Measurements from ENCODE around the gene CDH15. TPM values are rescaled to one million over a fixed set of nuclear protein-coding genes. Genes with fewer than 3 reads are reported as not detected.

CDH15 gene
- total and polyA plus RNA-seq, 11 donors = 0.16 to 0.32 (median 0.18) TPM; not detected in 8

GRCh38 chr16:89175280-89176146 lies 4.0 kb downstream of the CDH15 start:
- H3K4me3 ChIP-seq = no peak overlapping the region
- no peak for TF ChIP-seq CTCF (IDR thresholded peaks at IDR 0.05)
- no peak for TF ChIP-seq POLR2A (IDR thresholded peaks at IDR 0.05)
- no peak overlapping the region for H3K27ac ChIP-seq
- ATAC-seq (no peak), DNase-seq (no peak)
- H3K27me3 ChIP-seq = peaks cover 0 to 48% (median 9%) of the 10 kb centered on the region in 9 donors
- intact Hi-C loops (cut with DNase I) = no loop called here
- H3K36me3 ChIP-seq = no peaks in the 10 kb centered on the region
- WGBS, 4 donors = 49 to 59% (median 53%) methylated on average over 14 to 20 of the region's 20 CpGs
- peaks cover 0 to 14% (median 7%) of the 10 kb centered on the region in 12 donors for H3K4me1 ChIP-seq
- H3K9me3 ChIP-seq = no peaks in the 10 kb centered on the region

DNA sequence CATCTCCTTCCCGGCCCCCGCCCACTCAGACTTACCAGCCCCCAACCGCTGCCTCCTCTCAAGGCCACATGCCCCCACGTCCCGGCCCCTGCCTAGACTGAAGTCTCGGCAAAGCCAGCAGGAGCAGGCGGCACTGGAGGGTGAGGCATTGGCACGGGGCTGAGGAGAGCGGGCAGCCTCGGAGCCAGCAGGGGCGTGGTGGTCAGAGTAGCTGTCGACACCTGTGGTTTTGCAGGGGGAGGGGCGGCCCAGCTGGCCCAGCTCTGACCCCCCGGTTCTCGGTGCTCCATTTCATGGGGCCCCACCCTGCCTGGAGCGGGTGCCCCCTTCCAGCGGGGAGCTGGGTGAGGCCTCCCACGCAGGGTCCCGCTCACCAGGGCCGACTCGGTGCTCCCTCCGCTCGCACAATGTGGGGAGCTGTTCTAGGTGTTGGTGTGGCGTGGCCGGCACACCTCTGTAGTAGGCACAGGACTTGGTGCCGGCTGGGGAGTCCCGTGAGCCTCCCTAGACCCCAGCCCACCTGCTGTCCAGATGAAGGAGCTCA lies 4.7 kb downstream of the CDH15 start:
- TF ChIP-seq POLR2A (IDR thresholded peaks at IDR 0.05) = no peak
- no peak for TF ChIP-seq CTCF (IDR thresholded peaks at IDR 0.05)
- H3K4me1 ChIP-seq = peaks cover 0 to 7% (median 1%) of the 10 kb centered on the region in 12 donors
- intact Hi-C loops (cut with DNase I) = no loop called here
- WGBS, 4 donors = 77 to 83% (median 81%) methylated on average over 6 to 27 of the region's 27 CpGs
- DNase-seq = no peak
- H3K36me3 ChIP-seq = no peaks in the 10 kb centered on the region
- peaks cover 0 to 48% (median 6%) of the 10 kb centered on the region in 9 donors for H3K27me3 ChIP-seq
- no peaks in the 10 kb centered on the region for H3K9me3 ChIP-seq
- H3K27ac ChIP-seq = no peak overlapping the region
- ATAC-seq = no peak
- H3K4me3 ChIP-seq = no peak overlapping the region

DNA sequence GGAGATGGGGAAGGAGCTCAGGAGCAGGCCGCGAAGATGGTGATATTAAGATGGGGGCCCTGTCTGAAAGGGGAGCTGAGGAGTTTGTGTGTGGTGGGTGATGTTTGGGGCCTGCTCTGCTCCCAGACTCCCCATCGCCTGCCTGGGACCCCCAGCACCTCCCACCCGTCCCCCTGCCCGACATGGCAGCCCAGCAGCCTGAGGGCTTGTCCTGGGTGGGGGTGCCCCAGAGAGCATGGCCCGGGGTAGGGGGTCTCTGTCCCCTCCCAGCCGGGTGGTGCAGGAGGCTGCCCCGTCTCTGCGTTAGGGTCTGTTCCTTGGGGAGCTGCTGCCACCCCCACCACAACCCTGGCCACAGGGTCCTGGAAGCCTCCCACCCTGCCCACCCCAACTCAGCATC lies 5.2 kb downstream of the CDH15 start:
- 87 to 90% (median 88%) methylated on average over 8 to 9 of the region's 9 CpGs for WGBS, 4 donors
- ATAC-seq = no peak

More for the DNA sequence above, 5.2 kb downstream of the CDH15 start:
- Histone ChIP-seq H3K36me3 (no peaks in the 10 kb centered on the region), H3K9me3 (no peaks in the 10 kb centered on the region), H3K27me3 (peaks cover 0 to 52% (median 6%) of the 10 kb centered on the region in 9 donors), H3K4me3 (no peak overlapping the region), H3K27ac (no peak overlapping the region), H3K4me1 (peaks cover 0 to 2% (median 0%) of the 10 kb centered on the region in 12 donors)
- no peak for TF ChIP-seq POLR2A (IDR thresholded peaks at IDR 0.05)
- TF ChIP-seq CTCF (IDR thresholded peaks at IDR 0.05) = no peak
- intact Hi-C loops (cut with DNase I) = no loop called here
- no peak for DNase-seq

All from heart left ventricle (tissue), 16 donors.